IMR-90 (cell line): Measurements from ENCODE around the gene AHCTF1. TPM values are rescaled to one million over a fixed set of nuclear protein-coding genes. Genes with fewer than 3 reads are reported as not detected.
"Not testable (repeated sequence)": the region's sequence is repeated elsewhere in the genome, so short reads cannot be mapped to it uniquely, and the experiment has no call there.

Source experiments
- ATAC-seq: fragments of 200-7000 bp; cut with Tn5 transposase; 2 replicates; pipeline ENCODE4 v1.9.1; 2020; ENCODE audit warnings: low read depth, mild to moderate bottlenecking, moderate library complexity
- BruUV-seq: library from RNA; stranded (reverse); fragments of 400-500 nt; replicated peaks from 2 replicates; lab custom pipeline; 2021; lab: Mats Ljungman, UMichigan
- CTCF ChIA-PET: fragments of 300-600 bp; formaldehyde crosslinking; extraction: SDS; loops from one replicate; lab custom pipeline; 2021; ENCODE audit warnings: antibody characterized with exemption; lab: Yijun Ruan, JAX
- POLR2A ChIA-PET: fragments of 300-600 bp; sonication (Branson Sonifier 250); formaldehyde crosslinking; loops from one replicate; lab custom pipeline; 2022; ENCODE audit warnings: antibody characterized with exemption; ENCODE audit not compliant: unreplicated experiment; lab: Charles Lee
- DNase-seq: peaks from one replicate; pipeline ENCODE4 v3.0.0; 2013
- H2AFZ ChIP-seq: replicated peaks from 2 replicates; pipeline ENCODE3; 2013; ENCODE audit warnings: low read length, mild to moderate bottlenecking; ENCODE audit not compliant: poor library complexity
- H2AK5ac ChIP-seq: 2 replicates; pipeline ENCODE4 v1.6.1; 2013; ENCODE audit warnings: low read depth, low read length, inconsistent platforms
- H2AK9ac ChIP-seq: replicated peaks from 2 replicates; pipeline ENCODE3; 2013; ENCODE audit warnings: mild to moderate bottlenecking, low read depth, low read length, moderate library complexity; ENCODE audit not compliant: poor library complexity
- H2BK120ac ChIP-seq: 2 replicates; pipeline ENCODE4 v1.6.1; 2013; ENCODE audit warnings: low read depth, low read length, inconsistent platforms
- H2BK15ac ChIP-seq: 3 replicates; pipeline ENCODE4 v1.6.1; 2013; ENCODE audit warnings: low read depth, low read length, inconsistent platforms
- H2BK20ac ChIP-seq: 2 replicates; pipeline ENCODE4 v1.6.1; 2013; ENCODE audit warnings: low read depth, mild to moderate bottlenecking, inconsistent platforms, low read length, moderate library complexity
- H2BK5ac ChIP-seq: 2 replicates; pipeline ENCODE4 v1.6.1; 2013; ENCODE audit warnings: mild to moderate bottlenecking, low read depth, low read length, inconsistent platforms; ENCODE audit not compliant: poor library complexity, severe bottlenecking
- H3K14ac ChIP-seq: replicated peaks from 2 replicates; pipeline ENCODE4 v1.6.1; 2013; ENCODE audit warnings: low read depth, low read length, inconsistent platforms
- H3K18ac ChIP-seq: 2 replicates; pipeline ENCODE4 v1.6.1; 2013; ENCODE audit warnings: low read depth, low read length, control low read depth
- H3K23ac ChIP-seq: 2 replicates; pipeline ENCODE4 v1.6.1; 2013; ENCODE audit warnings: low read depth, low read length, inconsistent platforms
- H3K27ac ChIP-seq: 2 replicates; pipeline ENCODE4 v1.5.1; 2013; ENCODE audit warnings: mild to moderate bottlenecking, control low read depth, low read length; ENCODE audit not compliant: insufficient read depth
- H3K27me3 ChIP-seq: 2 replicates; pipeline ENCODE4 v1.6.1; 2013; ENCODE audit warnings: low read length; ENCODE audit not compliant: control insufficient read depth, insufficient read depth
- H3K36me3 ChIP-seq: 2 replicates; pipeline ENCODE4 v1.6.1; 2013; ENCODE audit warnings: low read length, mixed read lengths; ENCODE audit not compliant: control insufficient read depth, insufficient read depth
- H3K4ac ChIP-seq: 2 replicates; pipeline ENCODE4 v1.6.1; 2013; ENCODE audit warnings: low read depth, low read length, inconsistent platforms
- H3K4me1 ChIP-seq: 2 replicates; pipeline ENCODE4 v1.6.1; 2013; ENCODE audit warnings: low read length, mixed read lengths; ENCODE audit not compliant: control insufficient read depth, insufficient read depth
- H3K4me2 ChIP-seq: 2 replicates; pipeline ENCODE4 v1.6.1; 2013; ENCODE audit warnings: low read depth, mild to moderate bottlenecking, control low read depth, low read length, moderate library complexity
- H3K4me3 ChIP-seq: 2 replicates; pipeline ENCODE4 v1.5.1; 2013; ENCODE audit warnings: low read depth, mild to moderate bottlenecking, control low read depth, low read length, moderate library complexity; ENCODE audit not compliant: insufficient read depth
- H3K56ac ChIP-seq: 2 replicates; pipeline ENCODE4 v1.6.1; 2013; ENCODE audit warnings: low read length, inconsistent platforms; ENCODE audit not compliant: insufficient read depth; ENCODE audit errors: extremely low read depth
- H3K79me1 ChIP-seq, 2 experiments: 2 replicates each; pipeline ENCODE4 v1.6.1; 2013; ENCODE audit warnings: low read length in 2 of 2, inconsistent platforms in 1 of 2, low read depth in 1 of 2
- H3K9ac ChIP-seq: 2 replicates; pipeline ENCODE4 v1.6.1; 2013; ENCODE audit warnings: low read depth, low read length, control low read depth
- H3K9me1 ChIP-seq: 2 replicates; pipeline ENCODE4 v1.6.1; 2013; ENCODE audit warnings: low read length, inconsistent platforms; ENCODE audit not compliant: insufficient read depth
- H3K9me3 ChIP-seq: 2 replicates; pipeline ENCODE4 v1.6.1; 2013; ENCODE audit warnings: low read length; ENCODE audit not compliant: control insufficient read depth, insufficient read depth
- H4K20me1 ChIP-seq: 2 replicates; pipeline ENCODE4 v1.6.1; 2013; ENCODE audit warnings: low read length, inconsistent platforms; ENCODE audit not compliant: insufficient read depth
- H4K5ac ChIP-seq: 2 replicates; pipeline ENCODE4 v1.6.1; 2013; ENCODE audit warnings: mild to moderate bottlenecking, low read depth, low read length, control low read depth
- H4K8ac ChIP-seq, 2 experiments: 2 replicates each; pipeline ENCODE4 v1.6.1; 2013; ENCODE audit warnings: low read depth in 2 of 2, low read length in 2 of 2, control low read depth in 1 of 2, inconsistent platforms in 1 of 2
- H4K91ac ChIP-seq: 2 replicates; pipeline ENCODE4 v1.6.1; 2013; ENCODE audit warnings: low read depth, low read length, inconsistent platforms; ENCODE audit not compliant: insufficient read depth
- CEBPB ChIP-seq: IDR thresholded peaks from 2 replicates; pipeline ENCODE4 v1.6.1; 2012; ENCODE audit warnings: low read depth, low read length, improper control_type of control experiment
- FOS ChIP-seq: fragments of 150-350 bp; IDR thresholded peaks from 2 replicates; pipeline ENCODE4 v1.6.1; 2016; ENCODE audit warnings: low read depth, low read length
- NFE2L2 ChIP-seq: fragments of 150-350 bp; IDR thresholded peaks from 2 replicates; pipeline ENCODE4 v1.6.1; 2016; ENCODE audit warnings: low read depth, mild to moderate bottlenecking, low read length
- POLR2A ChIP-seq: IDR thresholded peaks from 2 replicates; pipeline ENCODE4 v1.6.1; 2012; ENCODE audit warnings: mild to moderate bottlenecking, low read depth, low read length
- RCOR1 ChIP-seq: IDR thresholded peaks from 2 replicates; pipeline ENCODE4 v1.6.1; 2012; ENCODE audit warnings: mild to moderate bottlenecking, low read length, improper control_type of control experiment; ENCODE audit not compliant: insufficient replicate concordance
- SMC3 ChIP-seq: fragments of 150-350 bp; IDR thresholded peaks from 2 replicates; pipeline ENCODE4 v1.6.1; 2016; ENCODE audit warnings: low read depth, mild to moderate bottlenecking, antibody characterized with exemption, low read length, moderate library complexity
- WGBS, 2 experiments: methylation state at CpG; one replicate each; pipeline versions ENCODE4 v1.1.5 to v1.1.7; 2013; ENCODE audit warnings: missing lambda C conversion rate in 2 of 2; ENCODE audit not compliant: insufficient read length in 1 of 2; ENCODE audit errors: extremely low coverage in 2 of 2; 5-methylcytosine and 5-hydroxymethylcytosine counted together
- dilution Hi-C: fragments of 300-500 bp; cut with HindIII; formaldehyde crosslinking; loops from one replicate; pipeline ENCODE4 v1.14.3; 2018; ENCODE audit warnings: low sequenced_read_pairs; ENCODE audit not compliant: unreplicated experiment
- in situ Hi-C: fragments of 300-500 bp; cut with MboI; formaldehyde crosslinking; loops from 3 replicates; pipeline ENCODE4 v1.14.3; 2019; ENCODE audit warnings: low sequenced_read_pairs, inconsistent platforms, mixed read lengths
- intact Hi-C: fragments of 100-400 bp; cut with micrococcal nuclease; formaldehyde crosslinking; loops from 2 replicates; pipeline ENCODE4 v1.10.0; 2022
- polyA plus RNA-seq, 3 experiments: library from polyadenylated mRNA; depleted of rRNA; stranded (reverse); fragments of >200 nt; gene quantifications; 2 replicates each; pipeline ENCODE4 v1.2.3, GENCODE V29; 2012; ENCODE audit warnings: low replicate concordance in 1 of 3
- total RNA-seq: library from RNA; depleted of rRNA; stranded (reverse); fragments of >200 nt; gene quantifications from 2 replicates; pipeline ENCODE4 v1.2.3, GENCODE V29; 2012
- TF ChIP-seq, protein P1 (sequence below): fragments of 150-350 bp; IDR thresholded peaks from 2 replicates; pipeline ENCODE4 v1.6.1; 2016; ENCODE audit warnings: low read depth, mild to moderate bottlenecking, low read length, moderate library complexity, borderline replicate concordance
- TF ChIP-seq, protein P2 (sequence below): fragments of 150-350 bp; IDR thresholded peaks from 2 replicates; pipeline ENCODE4 v1.6.1; 2017; ENCODE audit warnings: mild to moderate bottlenecking, antibody characterized with exemption, low read length, low read depth

AHCTF1 gene
- total and polyA plus RNA-seq, 2 of the 4 experiments (the other 2 are of a cell fraction): 8.9 to 29.0 TPM

DNA sequence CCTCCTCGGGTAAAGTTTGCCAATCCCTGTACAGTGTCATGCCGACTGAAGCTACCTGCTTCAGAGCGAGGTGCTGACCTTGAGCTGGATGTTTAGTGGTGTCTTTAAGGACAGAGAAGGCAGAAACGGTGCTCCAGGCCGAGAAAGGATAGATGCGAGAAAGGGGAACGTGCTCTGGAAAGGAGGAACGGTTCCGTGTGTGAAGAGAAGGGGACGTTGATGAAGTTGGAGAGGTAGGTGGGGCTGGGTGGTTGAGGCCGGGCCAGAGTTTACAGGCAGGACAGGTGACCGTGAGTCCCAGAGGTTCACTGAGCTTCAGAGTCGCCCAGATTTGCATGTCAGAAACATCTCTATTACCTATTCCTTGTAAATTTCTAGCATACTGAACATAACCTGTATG, 116.9 kb downstream of the AHCTF1 start:
- in situ Hi-C loops: no loop called here
- H3K4ac ChIP-seq: no peak overlapping the region
- no peak overlapping the region for H2AFZ ChIP-seq
- H3K56ac ChIP-seq: no peak overlapping the region
- no peaks in the 10 kb centered on the region for H3K9me1 ChIP-seq
- POLR2A ChIA-PET: no interaction called here
- H2BK20ac ChIP-seq: no peak overlapping the region
- H3K27ac ChIP-seq: no peak overlapping the region
- no peak overlapping the region for H3K9ac ChIP-seq
- dilution Hi-C loops: no loop called here
- no peaks in the 10 kb centered on the region for H4K20me1 ChIP-seq
- no peaks in the 10 kb centered on the region for H3K79me1 ChIP-seq
- no peak overlapping the region for H3K14ac ChIP-seq
- no peak overlapping the region for H2AK5ac ChIP-seq
- no peak overlapping the region for H2BK5ac ChIP-seq
- H3K4me2 ChIP-seq: no peak overlapping the region
- peaks cover 13% of the 10 kb centered on the region for H3K27me3 ChIP-seq
- H2BK120ac ChIP-seq: no peak overlapping the region
- 71% methylated on average over 8 of the region's 13 CpGs; no CpG with 5 or more reads in 1 of the 2 experiments for WGBS, 2 experiments
- H3K4me1 ChIP-seq: no peaks in the 10 kb centered on the region
- H3K18ac ChIP-seq: no peak overlapping the region
- TF ChIP-seq NFE2L2 (no peak), RCOR1 (no peak), CEBPB (no peak), FOS (no peak), POLR2A (no peak), SMC3 (no peak)
- TF ChIP-seq, protein P1, sequence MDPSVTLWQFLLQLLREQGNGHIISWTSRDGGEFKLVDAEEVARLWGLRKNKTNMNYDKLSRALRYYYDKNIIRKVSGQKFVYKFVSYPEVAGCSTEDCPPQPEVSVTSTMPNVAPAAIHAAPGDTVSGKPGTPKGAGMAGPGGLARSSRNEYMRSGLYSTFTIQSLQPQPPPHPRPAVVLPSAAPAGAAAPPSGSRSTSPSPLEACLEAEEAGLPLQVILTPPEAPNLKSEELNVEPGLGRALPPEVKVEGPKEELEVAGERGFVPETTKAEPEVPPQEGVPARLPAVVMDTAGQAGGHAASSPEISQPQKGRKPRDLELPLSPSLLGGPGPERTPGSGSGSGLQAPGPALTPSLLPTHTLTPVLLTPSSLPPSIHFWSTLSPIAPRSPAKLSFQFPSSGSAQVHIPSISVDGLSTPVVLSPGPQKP: no peak
- TF ChIP-seq, protein P2, sequence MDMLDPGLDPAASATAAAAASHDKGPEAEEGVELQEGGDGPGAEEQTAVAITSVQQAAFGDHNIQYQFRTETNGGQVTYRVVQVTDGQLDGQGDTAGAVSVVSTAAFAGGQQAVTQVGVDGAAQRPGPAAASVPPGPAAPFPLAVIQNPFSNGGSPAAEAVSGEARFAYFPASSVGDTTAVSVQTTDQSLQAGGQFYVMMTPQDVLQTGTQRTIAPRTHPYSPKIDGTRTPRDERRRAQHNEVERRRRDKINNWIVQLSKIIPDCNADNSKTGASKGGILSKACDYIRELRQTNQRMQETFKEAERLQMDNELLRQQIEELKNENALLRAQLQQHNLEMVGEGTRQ: no peak
- no peak overlapping the region for H3K23ac ChIP-seq
- H3K9me3 ChIP-seq: no peaks in the 10 kb centered on the region
- H4K5ac ChIP-seq: no peak overlapping the region
- no peaks in the 10 kb centered on the region for H3K36me3 ChIP-seq
- DNase-seq (no peak), ATAC-seq (no peak)
- intact Hi-C loops: no loop called here
- H4K91ac ChIP-seq: no peak overlapping the region
- CTCF ChIA-PET: no interaction called here
- no peak overlapping the region for H2AK9ac ChIP-seq
- H3K4me3 ChIP-seq: no peak overlapping the region
- BruUV-seq: no TSS peak
- no peak overlapping the region for H4K8ac ChIP-seq
- H2BK15ac ChIP-seq: no peak overlapping the region

DNA sequence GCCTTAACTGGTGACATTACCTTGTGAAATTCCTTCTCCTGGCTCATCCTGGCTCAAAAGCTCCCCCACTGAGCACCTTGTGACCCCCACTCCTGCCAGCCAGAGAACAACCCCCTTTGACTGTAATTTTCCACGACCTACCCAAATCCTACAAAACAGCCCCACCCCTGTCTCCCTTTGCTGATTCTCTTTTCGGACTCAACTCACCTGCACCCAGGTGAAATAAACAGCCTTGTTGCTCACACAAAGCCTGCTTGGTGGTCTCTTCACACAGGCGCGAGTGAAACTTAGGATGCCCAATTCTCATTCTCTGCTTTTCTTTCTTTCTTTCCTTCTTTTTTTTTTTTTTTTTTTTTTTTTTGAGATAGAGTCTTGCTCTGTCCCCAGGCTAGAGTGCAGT, 118.4 kb downstream of the AHCTF1 start:
- CTCF ChIA-PET, H2AK9ac ChIP-seq, H3K9me3 ChIP-seq, dilution Hi-C loops, H3K4me1 ChIP-seq, H3K23ac ChIP-seq, H4K20me1 ChIP-seq, H3K4me2 ChIP-seq, DNase-seq, H4K8ac ChIP-seq, H3K18ac ChIP-seq, H3K9me1 ChIP-seq, BruUV-seq, H4K91ac ChIP-seq, H2BK20ac ChIP-seq, H2BK120ac ChIP-seq, H3K79me1 ChIP-seq, H3K4me3 ChIP-seq, intact Hi-C loops, H3K4ac ChIP-seq, H3K56ac ChIP-seq, H3K27ac ChIP-seq, in situ Hi-C loops, H3K9ac ChIP-seq, H2BK15ac ChIP-seq, H3K36me3 ChIP-seq, ATAC-seq, H2AK5ac ChIP-seq, H3K14ac ChIP-seq, H2AFZ ChIP-seq, H4K5ac ChIP-seq, H2BK5ac ChIP-seq, POLR2A ChIA-PET: not testable (repeated sequence)
- no CpG with 5 or more reads among the region's 4 CpGs for WGBS, 2 experiments
- H3K27me3 ChIP-seq: peaks cover 18% of the 10 kb centered on the region
